Measurements from ENCODE around the gene TPGS2. TPM values are rescaled to one million over a fixed set of nuclear protein-coding genes. Genes with fewer than 3 reads are reported as not detected.
"Not testable (repeated sequence)": the region's sequence is repeated elsewhere in the genome, so short reads cannot be mapped to it uniquely, and the experiment has no call there.

Gene TPGS2, protein sequence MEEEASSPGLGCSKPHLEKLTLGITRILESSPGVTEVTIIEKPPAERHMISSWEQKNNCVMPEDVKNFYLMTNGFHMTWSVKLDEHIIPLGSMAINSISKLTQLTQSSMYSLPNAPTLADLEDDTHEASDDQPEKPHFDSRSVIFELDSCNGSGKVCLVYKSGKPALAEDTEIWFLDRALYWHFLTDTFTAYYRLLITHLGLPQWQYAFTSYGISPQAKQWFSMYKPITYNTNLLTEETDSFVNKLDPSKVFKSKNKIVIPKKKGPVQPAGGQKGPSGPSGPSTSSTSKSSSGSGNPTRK
- 81.6 and 83.3 TPM in 2 replicates for total RNA-seq

DNA sequence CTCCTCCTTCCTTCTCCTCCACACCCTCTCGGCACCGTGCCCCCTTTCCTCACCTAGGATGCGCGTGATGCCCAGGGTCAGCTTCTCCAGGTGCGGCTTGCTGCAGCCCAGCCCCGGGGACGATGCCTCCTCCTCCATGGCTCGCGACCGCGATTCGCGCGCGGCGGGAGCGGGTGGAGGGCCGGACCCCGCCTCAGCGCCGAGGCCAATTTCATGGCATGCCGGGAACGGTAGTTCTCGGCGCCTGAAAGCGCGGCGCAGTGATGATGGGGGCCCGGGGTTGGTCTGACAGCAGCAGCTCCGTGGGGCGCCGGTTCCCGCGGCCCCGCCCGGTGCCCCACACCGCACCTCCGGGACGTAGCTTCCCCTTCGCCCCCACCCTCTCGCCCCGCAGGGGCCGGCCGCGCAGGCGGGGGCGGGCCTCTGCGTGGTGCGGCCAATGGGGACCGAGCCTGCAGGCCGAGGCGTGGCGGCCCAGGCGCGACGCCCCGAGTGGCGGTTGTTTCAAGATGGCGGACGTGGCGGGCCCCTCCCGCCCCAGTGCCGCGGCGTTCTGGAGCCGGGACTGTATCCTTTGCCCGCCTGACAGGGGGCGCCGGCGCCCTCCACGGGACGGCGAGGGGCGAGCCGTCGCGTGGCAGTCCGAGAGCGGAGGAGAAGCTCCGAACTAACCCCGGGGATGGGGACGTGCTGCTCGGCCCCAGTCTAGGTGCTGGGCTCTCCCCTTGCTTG is at the start of gene TPGS2, which contains the start of gene KIAA1328:
TPGS2 (minus strand) TSS at position 373 of the 732 bp plus-strand sequence; CDS start at position 138, 235 bp downstream.
KIAA1328 (plus strand) TSS at position 498 of the 732 bp plus-strand sequence; CDS start at position 510, 12 bp downstream.
- intact Hi-C loops (cut with micrococcal nuclease): loop anchor here (2.0 to 5.0 kb wide), 4 partner anchors 22 to 856 kb away; partner anchors contain the start of genes ELP2, RMP24 and SLC39A6
- H3K27me3 Mint-ChIP-seq (ENCODE audit: low read depth): no peaks in the 10 kb centered on the region
- H3K4me1 Mint-ChIP-seq (ENCODE audit: low read depth): peaks cover 48% of the 10 kb centered on the region
- peak within 1 kb of the TSS; percentile 88 for H3K4me3 Mint-ChIP-seq (ENCODE audit: low read depth)
- peak within 1 kb of the TSS; percentile 95 for H3K27ac Mint-ChIP-seq
- peak; percentile 86 for DNase-seq (ENCODE audit: low spot score)
- peaks cover 23% of the 10 kb centered on the region for H3K36me3 Mint-ChIP-seq (ENCODE audit: low read depth)
- no peaks in the 10 kb centered on the region for H3K9me3 Mint-ChIP-seq

DNA sequence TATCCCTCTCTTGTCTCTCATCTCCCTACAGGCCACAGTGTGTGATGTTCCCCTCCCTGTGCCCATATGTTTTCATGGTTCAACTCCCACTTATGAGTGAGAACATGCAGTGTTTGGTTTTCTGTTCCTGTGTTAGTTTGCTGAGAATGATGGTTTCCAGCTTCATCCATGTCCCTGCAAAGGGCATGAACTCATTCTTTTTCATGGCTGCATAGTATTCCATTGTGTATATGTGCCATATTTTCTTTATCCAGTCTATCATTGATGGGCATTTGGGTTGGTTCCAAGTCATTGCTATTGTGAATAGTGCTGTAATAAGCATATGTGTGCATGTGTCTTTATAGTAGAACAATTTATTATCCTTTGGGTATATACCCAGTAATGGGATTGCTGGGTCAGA is 45.0 kb upstream of the TPGS2 start:
- H3K36me3 Mint-ChIP-seq (ENCODE audit: low read depth): peaks cover 19% of the 10 kb centered on the region
- H3K9me3 Mint-ChIP-seq; H3K27me3 Mint-ChIP-seq (ENCODE audit: low read depth); H3K4me1 Mint-ChIP-seq (ENCODE audit: low read depth); DNase-seq (ENCODE audit: low spot score); H3K27ac Mint-ChIP-seq; intact Hi-C loops (cut with micrococcal nuclease); H3K4me3 Mint-ChIP-seq (ENCODE audit: low read depth): not testable (repeated sequence)

DNA sequence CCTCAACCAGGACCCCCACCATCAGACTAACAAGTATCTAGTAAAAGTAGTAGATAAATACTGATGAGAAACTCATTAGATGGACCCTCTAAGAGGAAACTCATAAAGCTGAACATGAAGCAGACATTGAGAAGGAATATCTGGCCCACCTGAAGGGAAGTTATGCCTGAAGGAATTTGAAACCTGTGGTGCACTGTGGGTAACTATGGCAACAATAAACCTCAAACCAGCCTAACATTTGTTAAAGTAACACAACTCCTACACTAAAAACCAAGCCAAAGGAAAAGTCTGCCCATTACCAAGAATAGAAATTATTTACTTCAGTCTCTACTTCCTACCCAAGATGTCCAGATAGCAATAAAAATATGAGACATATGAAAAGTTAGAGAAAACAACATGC is 43.5 kb upstream of the TPGS2 start:
- no peak for DNase-seq (ENCODE audit: low spot score)
- Mint-ChIP-seq H3K4me3 (ENCODE audit: low read depth) (no peak overlapping the region), H3K27ac (no peak overlapping the region), H3K4me1 (ENCODE audit: low read depth) (peaks cover 6% of the 10 kb centered on the region), H3K9me3 (peaks cover 3% of the 10 kb centered on the region), H3K27me3 (ENCODE audit: low read depth) (no peaks in the 10 kb centered on the region), H3K36me3 (ENCODE audit: low read depth) (peaks cover 19% of the 10 kb centered on the region)
- intact Hi-C loops (cut with micrococcal nuclease): no loop called here

DNA sequence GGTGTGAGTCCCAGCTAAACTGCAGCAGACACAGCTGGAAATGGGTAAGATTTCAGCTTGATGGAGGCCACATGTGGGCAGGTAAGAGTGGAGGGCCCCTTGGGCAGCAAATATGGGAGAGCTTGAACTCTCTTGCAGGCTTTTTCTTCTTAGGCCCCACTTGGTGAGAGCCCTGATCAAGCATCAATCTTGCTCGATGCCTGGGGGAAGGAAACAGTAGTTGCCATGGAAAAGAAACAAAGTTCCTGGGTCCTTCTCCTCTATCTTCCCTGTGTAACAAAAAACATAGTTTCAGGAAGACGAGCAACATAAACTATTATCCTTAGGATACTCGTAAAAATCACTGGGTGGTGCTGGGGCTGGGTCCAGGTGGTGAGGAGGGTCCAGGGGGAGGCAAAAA is 43.0 kb upstream of the TPGS2 start:
- DNase-seq (ENCODE audit: low spot score): no peak
- H3K27ac Mint-ChIP-seq: no peak overlapping the region
- intact Hi-C loops (cut with micrococcal nuclease): no loop called here
- H3K4me1 Mint-ChIP-seq (ENCODE audit: low read depth): peaks cover 6% of the 10 kb centered on the region
- no peaks in the 10 kb centered on the region for H3K27me3 Mint-ChIP-seq (ENCODE audit: low read depth)
- no peak overlapping the region for H3K4me3 Mint-ChIP-seq (ENCODE audit: low read depth)
- peaks cover 3% of the 10 kb centered on the region for H3K9me3 Mint-ChIP-seq
- peaks cover 19% of the 10 kb centered on the region for H3K36me3 Mint-ChIP-seq (ENCODE audit: low read depth)

DNA sequence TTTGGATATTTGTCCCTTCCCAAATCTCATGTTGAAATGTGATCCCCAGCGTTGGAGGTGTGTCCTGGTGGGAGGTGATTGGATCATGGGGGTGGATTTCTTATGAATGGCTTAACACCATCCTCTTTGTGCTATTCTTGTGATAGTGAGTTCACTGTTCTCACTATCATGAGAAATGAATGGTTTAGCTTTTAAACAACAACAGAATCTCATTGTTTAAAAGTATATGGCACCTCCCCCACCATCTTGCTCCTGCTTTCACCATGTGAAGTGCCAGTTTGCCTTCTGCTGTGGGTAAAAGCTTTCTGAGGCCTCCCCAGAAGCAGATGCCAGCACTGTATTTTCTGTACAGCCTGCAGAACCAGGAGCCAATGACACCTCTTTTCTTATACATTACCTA is 38.3 kb upstream of the TPGS2 start:
- no peak overlapping the region for H3K4me3 Mint-ChIP-seq (ENCODE audit: low read depth)

GRCh38 chr18:36862182-36862581 is 33.4 kb upstream of the TPGS2 start:
- Mint-ChIP-seq H3K36me3 (ENCODE audit: low read depth) (no peaks in the 10 kb centered on the region), H3K27ac (no peak overlapping the region)
- intact Hi-C loops (cut with micrococcal nuclease): loop anchor here (1.0 kb wide), 1 partner anchor 12 kb away; no protein-coding TSS in a partner anchor

More for the DNA sequence above, 38.3 kb upstream of the TPGS2 start:
- intact Hi-C loops (cut with micrococcal nuclease): no loop called here
- peaks cover 4% of the 10 kb centered on the region for H3K36me3 Mint-ChIP-seq (ENCODE audit: low read depth)
- no peak overlapping the region for H3K27ac Mint-ChIP-seq
- peaks cover 2% of the 10 kb centered on the region for H3K4me1 Mint-ChIP-seq (ENCODE audit: low read depth)
- H3K27me3 Mint-ChIP-seq (ENCODE audit: low read depth): no peaks in the 10 kb centered on the region
- DNase-seq (ENCODE audit: low spot score): no peak
- H3K9me3 Mint-ChIP-seq: no peaks in the 10 kb centered on the region

DNA sequence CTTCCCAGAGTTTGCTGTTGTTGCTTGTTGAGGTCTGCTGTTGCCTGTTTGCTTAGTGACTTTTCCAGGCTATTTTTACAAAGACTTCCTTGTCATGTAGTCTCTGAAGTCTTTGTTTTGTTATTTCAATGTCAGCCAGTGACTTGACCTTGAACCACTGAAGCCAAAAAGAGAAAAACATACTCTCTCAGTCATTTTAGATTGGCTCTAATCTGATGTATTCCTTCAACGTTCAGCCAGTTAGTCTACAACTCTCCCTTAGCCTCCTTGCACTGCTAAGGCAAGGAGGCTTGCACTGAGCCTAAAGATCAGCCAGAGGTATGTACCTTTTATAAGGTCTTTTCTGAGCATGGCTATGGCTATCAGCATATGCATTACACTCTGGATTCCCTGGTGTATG is 28.0 kb upstream of the TPGS2 start:
- Mint-ChIP-seq H3K4me1 (ENCODE audit: low read depth) (no peaks in the 10 kb centered on the region), H3K9me3 (peaks cover 16% of the 10 kb centered on the region), H3K27ac (no peak overlapping the region), H3K27me3 (ENCODE audit: low read depth) (no peaks in the 10 kb centered on the region), H3K36me3 (ENCODE audit: low read depth) (peaks cover 25% of the 10 kb centered on the region), H3K4me3 (ENCODE audit: low read depth) (no peak overlapping the region)
- no peak for DNase-seq (ENCODE audit: low spot score)
- intact Hi-C loops (cut with micrococcal nuclease): no loop called here

More at GRCh38 chr18:36862182-36862581, 33.4 kb upstream of the TPGS2 start:
- Mint-ChIP-seq H3K27me3 (ENCODE audit: low read depth) (no peaks in the 10 kb centered on the region), H3K4me3 (ENCODE audit: low read depth) (no peak overlapping the region), H3K9me3 (no peaks in the 10 kb centered on the region), H3K4me1 (ENCODE audit: low read depth) (peaks cover 2% of the 10 kb centered on the region)
- DNase-seq (ENCODE audit: low spot score): no peak

- no peak for DNase-seq (ENCODE audit: low spot score)
- Mint-ChIP-seq H3K36me3 (ENCODE audit: low read depth) (peaks cover 33% of the 10 kb centered on the region), H3K27me3 (ENCODE audit: low read depth) (no peaks in the 10 kb centered on the region), H3K4me1 (ENCODE audit: low read depth) (peaks cover 7% of the 10 kb centered on the region), H3K27ac (peak overlapping the region; percentile 7), H3K4me3 (ENCODE audit: low read depth) (no peak overlapping the region), H3K9me3 (peaks cover 19% of the 10 kb centered on the region)
- intact Hi-C loops (cut with micrococcal nuclease): loop anchor here (2.0 kb wide), 1 partner anchor 22 kb away; the partner anchor contains the start of genes KIAA1328 and TPGS2
Measured at GRCh38 chr18:36851202-36851590, 22.4 kb upstream of the TPGS2 start.

DNA sequence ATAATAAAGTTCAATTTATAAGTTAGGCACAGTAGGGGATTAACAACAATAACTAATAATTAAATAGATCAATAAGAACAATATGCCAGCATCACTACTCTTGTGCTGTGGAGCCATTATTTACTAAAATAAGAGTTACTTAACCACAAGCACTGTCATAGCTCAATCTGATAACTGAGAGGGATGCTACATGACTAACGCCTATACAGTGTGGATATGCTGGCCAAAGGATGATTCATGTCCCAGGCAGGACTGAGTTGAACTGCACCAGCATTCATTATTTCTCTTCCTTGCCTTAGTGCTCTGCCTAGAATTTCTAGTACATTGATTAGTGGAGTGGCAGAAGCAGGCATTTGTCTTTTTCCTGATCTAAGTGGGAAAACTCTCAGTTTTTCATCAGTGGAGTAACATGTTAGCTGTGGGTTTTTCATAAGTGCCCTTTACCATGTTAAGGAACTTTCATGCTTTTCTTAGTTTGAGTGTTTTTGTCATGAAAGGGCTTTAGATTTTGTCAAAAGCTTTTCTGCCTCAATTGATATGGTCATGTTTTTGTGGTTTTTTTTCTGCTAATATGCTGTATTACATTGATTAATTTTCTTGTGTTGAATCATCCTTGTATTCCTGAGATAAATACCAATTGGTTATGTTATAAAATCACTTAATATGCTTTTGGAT is 21.9 kb upstream of the TPGS2 start:
- peak overlapping the region; percentile 7 for H3K27ac Mint-ChIP-seq
- intact Hi-C loops (cut with micrococcal nuclease): loop anchor here (1.0 to 2.0 kb wide), 2 partner anchors 12 to 22 kb away; partner anchors contain the start of genes KIAA1328 and TPGS2
- no peak for DNase-seq (ENCODE audit: low spot score)
- H3K4me3 Mint-ChIP-seq (ENCODE audit: low read depth): no peak overlapping the region
- peaks cover 19% of the 10 kb centered on the region for H3K9me3 Mint-ChIP-seq
- H3K27me3 Mint-ChIP-seq (ENCODE audit: low read depth): no peaks in the 10 kb centered on the region
- H3K4me1 Mint-ChIP-seq (ENCODE audit: low read depth): peaks cover 7% of the 10 kb centered on the region
- H3K36me3 Mint-ChIP-seq (ENCODE audit: low read depth): peaks cover 29% of the 10 kb centered on the region

DNA sequence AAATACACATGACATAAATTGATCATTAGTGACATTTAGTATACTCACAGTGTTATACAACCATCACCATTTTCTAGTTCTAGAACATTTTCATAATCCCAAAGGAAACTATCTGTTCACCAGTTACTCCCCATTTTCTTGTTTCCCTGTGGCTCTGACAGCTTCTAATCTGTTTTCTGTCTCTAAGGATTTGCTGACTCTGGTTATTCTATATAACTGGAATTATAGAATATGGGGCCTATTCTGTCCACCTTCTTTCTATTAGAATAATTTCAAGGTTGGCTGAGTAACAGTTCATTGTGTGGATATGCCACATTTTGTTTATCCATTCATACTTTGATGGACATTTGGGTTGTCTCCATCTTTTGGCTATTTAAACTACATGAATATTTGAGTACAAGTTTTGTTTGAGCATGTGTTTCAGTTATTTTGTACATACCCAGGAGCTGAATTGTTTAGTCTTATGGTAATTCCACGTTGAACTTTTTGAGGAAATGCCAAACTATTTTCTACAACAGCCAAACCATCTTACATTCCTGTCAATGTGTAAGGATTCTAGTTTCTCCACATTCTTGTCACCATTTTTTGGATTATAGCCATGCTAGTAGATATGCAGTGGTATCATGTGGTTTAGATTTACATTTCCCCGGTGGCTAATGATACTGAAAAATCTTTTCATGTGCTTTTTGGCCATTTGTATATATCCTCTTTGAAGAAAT is 20.6 kb upstream of the TPGS2 start:
- Mint-ChIP-seq H3K36me3 (ENCODE audit: low read depth) (peaks cover 27% of the 10 kb centered on the region), H3K4me3 (ENCODE audit: low read depth) (no peak overlapping the region), H3K27me3 (ENCODE audit: low read depth) (no peaks in the 10 kb centered on the region), H3K9me3 (peaks cover 19% of the 10 kb centered on the region), H3K27ac (no peak overlapping the region), H3K4me1 (ENCODE audit: low read depth) (peaks cover 7% of the 10 kb centered on the region)
- no peak for DNase-seq (ENCODE audit: low spot score)
- intact Hi-C loops (cut with micrococcal nuclease): loop anchor here (1.0 to 2.0 kb wide), 2 partner anchors 13 to 21 kb away; partner anchors contain the start of genes KIAA1328 and TPGS2

GRCh38 chr18:36848609-36849008 is 19.8 kb upstream of the TPGS2 start:
- intact Hi-C loops (cut with micrococcal nuclease): no loop called here
- H3K4me3 Mint-ChIP-seq (ENCODE audit: low read depth): no peak overlapping the region
- H3K27me3 Mint-ChIP-seq (ENCODE audit: low read depth): no peaks in the 10 kb centered on the region
- H3K9me3 Mint-ChIP-seq: peaks cover 19% of the 10 kb centered on the region
- peaks cover 7% of the 10 kb centered on the region for H3K4me1 Mint-ChIP-seq (ENCODE audit: low read depth)
- no peak overlapping the region for H3K27ac Mint-ChIP-seq
- peaks cover 22% of the 10 kb centered on the region for H3K36me3 Mint-ChIP-seq (ENCODE audit: low read depth)
- no peak for DNase-seq (ENCODE audit: low spot score)

DNA sequence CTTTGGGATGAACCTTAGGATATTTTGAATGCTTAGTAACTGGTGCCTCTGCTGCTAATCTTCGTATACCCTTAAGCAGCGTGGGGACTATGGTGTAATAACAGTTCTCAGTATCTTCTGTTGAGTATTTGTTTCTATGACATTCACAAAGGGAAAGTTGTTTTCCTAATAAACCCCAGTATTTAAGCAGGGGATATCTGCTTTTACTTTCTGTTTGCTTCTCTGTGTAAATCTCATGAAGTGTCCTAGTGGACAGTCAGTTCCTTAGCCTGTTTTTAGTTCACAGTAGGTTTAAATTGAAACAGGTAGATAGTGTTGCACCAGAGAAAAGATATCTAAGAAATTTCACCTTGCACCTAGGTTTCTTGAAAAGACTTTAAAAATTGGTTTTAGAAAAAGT is 15.0 kb upstream of the TPGS2 start:
- intact Hi-C loops (cut with micrococcal nuclease): no loop called here

More for the DNA sequence above, 15.0 kb upstream of the TPGS2 start:
- no peak overlapping the region for H3K27ac Mint-ChIP-seq
- H3K4me1 Mint-ChIP-seq (ENCODE audit: low read depth): peaks cover 1% of the 10 kb centered on the region
- H3K4me3 Mint-ChIP-seq (ENCODE audit: low read depth): no peak overlapping the region
- H3K36me3 Mint-ChIP-seq (ENCODE audit: low read depth): peaks cover 22% of the 10 kb centered on the region
- no peaks in the 10 kb centered on the region for H3K27me3 Mint-ChIP-seq (ENCODE audit: low read depth)
- no peaks in the 10 kb centered on the region for H3K9me3 Mint-ChIP-seq
- no peak for DNase-seq (ENCODE audit: low spot score)

All from activated T-helper 2 cell treated with anti-CD3 and anti-CD28 coated beads, Interferon-gamma antibody, Interleukin-2, Interleukin-4, amounts not matched to agents 10 μg/mL and 5 μg/mL and 100 μg/mL, durations not matched to agents 14 hours and 24 hours and 36 hours (primary cell).